ENCODE results near the gene MTERF4.

MTERF4 gene

DNA sequence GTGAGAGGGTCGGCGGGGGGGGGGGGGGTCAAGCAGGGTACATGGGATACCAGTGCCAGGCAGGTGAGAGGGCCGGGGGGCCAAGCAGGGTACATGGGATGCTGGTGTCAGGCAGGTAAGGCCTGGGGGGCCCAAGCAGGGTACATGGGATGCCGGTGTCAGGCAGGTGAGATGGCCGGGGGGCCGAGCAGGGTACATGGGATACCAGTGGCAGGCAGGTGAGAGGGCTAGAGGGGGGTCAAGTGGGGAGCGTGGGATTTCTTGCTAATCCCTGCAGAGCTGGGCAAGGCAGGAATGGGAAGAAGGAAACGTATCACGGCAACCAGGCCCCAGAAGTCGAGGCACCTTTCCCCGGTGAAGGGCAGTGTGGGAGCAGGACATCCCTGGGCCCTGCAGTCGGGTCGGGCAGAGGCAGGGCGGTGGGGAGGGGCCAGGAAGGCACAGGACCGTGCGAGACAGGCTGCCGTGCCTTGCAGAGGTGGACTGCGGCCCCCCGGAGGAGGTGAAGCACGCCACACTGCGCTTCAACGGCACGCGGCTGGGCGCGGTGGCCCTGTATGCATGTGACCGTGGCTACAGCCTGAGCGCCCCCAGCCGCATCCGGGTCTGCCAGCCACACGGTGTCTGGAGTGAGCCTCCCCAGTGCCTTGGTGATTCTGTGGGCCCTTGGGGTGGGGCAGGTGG, 49.3 kb downstream of the MTERF4 start:
- H3K4me1 ChIP-seq (ENCODE audit: control insufficient read depth, insufficient read depth, low read length) = no peaks in the 10 kb centered on the region
- no peaks in the 10 kb centered on the region for H3K36me3 ChIP-seq (ENCODE audit: control insufficient read depth in 2 of 2, insufficient read depth in 2 of 2, low read length in 2 of 2)
- no peak overlapping the region for H3K9ac ChIP-seq (ENCODE audit: low read length in 2 of 2)
- H3K4me3 ChIP-seq (ENCODE audit: low read length in 2 of 2) = no peak overlapping the region
- no peaks in the 10 kb centered on the region for H3K9me3 ChIP-seq (ENCODE audit: control insufficient read depth in 2 of 2, low read length in 2 of 2)
- no peaks in the 10 kb centered on the region for H3K27me3 ChIP-seq (ENCODE audit: control insufficient read depth in 1 of 2, insufficient read depth in 2 of 2, low read length in 2 of 2)
- no peak overlapping the region for H3K27ac ChIP-seq (ENCODE audit: low read length)

GRCh38 chr2:241051578-241052487, 50.3 kb downstream of the MTERF4 start:
- Histone ChIP-seq H3K36me3 (ENCODE audit: control insufficient read depth in 2 of 2, insufficient read depth in 2 of 2, low read length in 2 of 2) (no peaks in the 10 kb centered on the region), H3K4me1 (ENCODE audit: control insufficient read depth, insufficient read depth, low read length) (no peaks in the 10 kb centered on the region), H3K9me3 (ENCODE audit: control insufficient read depth in 2 of 2, low read length in 2 of 2) (no peaks in the 10 kb centered on the region), H3K4me3 (ENCODE audit: low read length in 2 of 2) (no peak overlapping the region), H3K9ac (ENCODE audit: low read length in 2 of 2) (no peak overlapping the region), H3K27ac (ENCODE audit: low read length) (no peak overlapping the region), H3K27me3 (ENCODE audit: control insufficient read depth in 1 of 2, insufficient read depth in 2 of 2, low read length in 2 of 2) (no peaks in the 10 kb centered on the region)

GRCh38 chr2:241050624-241051577, 51.2 kb downstream of the MTERF4 start:
- Histone ChIP-seq H3K27me3 (ENCODE audit: control insufficient read depth in 1 of 2, insufficient read depth in 2 of 2, low read length in 2 of 2) (no peaks in the 10 kb centered on the region), H3K36me3 (ENCODE audit: control insufficient read depth in 2 of 2, insufficient read depth in 2 of 2, low read length in 2 of 2) (no peaks in the 10 kb centered on the region), H3K4me3 (ENCODE audit: low read length in 2 of 2) (no peak overlapping the region), H3K27ac (ENCODE audit: low read length) (no peak overlapping the region), H3K9ac (ENCODE audit: low read length in 2 of 2) (no peak overlapping the region), H3K4me1 (ENCODE audit: control insufficient read depth, insufficient read depth, low read length) (no peaks in the 10 kb centered on the region), H3K9me3 (ENCODE audit: control insufficient read depth in 2 of 2, low read length in 2 of 2) (peaks cover 0 to 3% of the 10 kb centered on the region in 2 donors)

- H3K9me3 ChIP-seq (ENCODE audit: control insufficient read depth in 2 of 2, low read length in 2 of 2) = peaks cover 0 to 3% of the 10 kb centered on the region in 2 donors
- no peak overlapping the region for H3K9ac ChIP-seq (ENCODE audit: low read length in 2 of 2)
- H3K36me3 ChIP-seq (ENCODE audit: control insufficient read depth in 2 of 2, insufficient read depth in 2 of 2, low read length in 2 of 2) = no peaks in the 10 kb centered on the region
- no peaks in the 10 kb centered on the region for H3K27me3 ChIP-seq (ENCODE audit: control insufficient read depth in 1 of 2, insufficient read depth in 2 of 2, low read length in 2 of 2)
- no peak overlapping the region for H3K4me3 ChIP-seq (ENCODE audit: low read length in 2 of 2)
- no peaks in the 10 kb centered on the region for H3K4me1 ChIP-seq (ENCODE audit: control insufficient read depth, insufficient read depth, low read length)
- no peak overlapping the region for H3K27ac ChIP-seq (ENCODE audit: low read length)
Observed at GRCh38 chr2:241049739-241050623, 52.1 kb downstream of the MTERF4 start.

DNA sequence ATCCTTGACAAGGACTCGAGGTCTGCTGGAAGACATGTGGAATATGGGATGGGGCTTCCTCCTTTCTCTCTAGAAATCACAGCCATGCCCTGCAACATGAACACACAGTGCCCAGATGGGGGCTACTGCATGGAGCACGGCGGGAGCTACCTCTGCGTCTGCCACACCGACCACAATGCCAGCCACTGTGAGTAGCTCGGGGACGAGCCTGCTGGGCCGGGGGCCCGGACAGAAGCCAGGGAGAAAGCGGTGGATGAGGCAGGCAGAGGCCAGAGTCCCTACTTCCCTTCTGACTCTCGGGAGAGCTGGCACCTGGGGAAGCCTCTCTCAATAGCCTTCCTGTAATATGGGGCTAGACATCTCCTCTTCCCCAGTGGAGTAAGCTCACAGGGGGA, 53.1 kb downstream of the MTERF4 start:
- no peaks in the 10 kb centered on the region for H3K27me3 ChIP-seq (ENCODE audit: control insufficient read depth in 1 of 2, insufficient read depth in 2 of 2, low read length in 2 of 2)
- H3K4me3 ChIP-seq (ENCODE audit: low read length in 2 of 2) = no peak overlapping the region
- no peaks in the 10 kb centered on the region for H3K4me1 ChIP-seq (ENCODE audit: control insufficient read depth, insufficient read depth, low read length)
- H3K27ac ChIP-seq (ENCODE audit: low read length) = no peak overlapping the region
- H3K36me3 ChIP-seq (ENCODE audit: control insufficient read depth in 2 of 2, insufficient read depth in 2 of 2, low read length in 2 of 2) = no peaks in the 10 kb centered on the region
- H3K9ac ChIP-seq (ENCODE audit: low read length in 2 of 2) = no peak overlapping the region
- peaks cover 5 to 10% of the 10 kb centered on the region in 2 donors for H3K9me3 ChIP-seq (ENCODE audit: control insufficient read depth in 2 of 2, low read length in 2 of 2)

GRCh38 chr2:241048149-241048948, 53.7 kb downstream of the MTERF4 start:
- H3K4me3 ChIP-seq (ENCODE audit: low read length in 2 of 2) = no peak overlapping the region
- H3K9me3 ChIP-seq (ENCODE audit: control insufficient read depth in 2 of 2, low read length in 2 of 2) = peaks cover 5 to 10% of the 10 kb centered on the region in 2 donors
- no peaks in the 10 kb centered on the region for H3K36me3 ChIP-seq (ENCODE audit: control insufficient read depth in 2 of 2, insufficient read depth in 2 of 2, low read length in 2 of 2)
- H3K9ac ChIP-seq (ENCODE audit: low read length in 2 of 2) = no peak overlapping the region
- no peaks in the 10 kb centered on the region for H3K4me1 ChIP-seq (ENCODE audit: control insufficient read depth, insufficient read depth, low read length)
- no peaks in the 10 kb centered on the region for H3K27me3 ChIP-seq (ENCODE audit: control insufficient read depth in 1 of 2, insufficient read depth in 2 of 2, low read length in 2 of 2)
- no peak overlapping the region for H3K27ac ChIP-seq (ENCODE audit: low read length)

GRCh38 chr2:241047253-241048010, 54.7 kb downstream of the MTERF4 start:
- H3K9ac ChIP-seq (ENCODE audit: low read length in 2 of 2) = no peak overlapping the region
- no peak overlapping the region for H3K4me3 ChIP-seq (ENCODE audit: low read length in 2 of 2)
- no peak overlapping the region for H3K27ac ChIP-seq (ENCODE audit: low read length)
- no peaks in the 10 kb centered on the region for H3K36me3 ChIP-seq (ENCODE audit: control insufficient read depth in 2 of 2, insufficient read depth in 2 of 2, low read length in 2 of 2)
- no peaks in the 10 kb centered on the region for H3K27me3 ChIP-seq (ENCODE audit: control insufficient read depth in 1 of 2, insufficient read depth in 2 of 2, low read length in 2 of 2)
- no peaks in the 10 kb centered on the region for H3K4me1 ChIP-seq (ENCODE audit: control insufficient read depth, insufficient read depth, low read length)
- H3K9me3 ChIP-seq (ENCODE audit: control insufficient read depth in 2 of 2, low read length in 2 of 2) = peaks cover 5 to 10% of the 10 kb centered on the region in 2 donors

All from stomach smooth muscle (tissue), 2 donors.